Mesothelial cell of epicardium (in vitro differentiated cells): ENCODE measurements around the gene NKX6-1. TPM values are rescaled to one million over a fixed set of nuclear protein-coding genes. Genes with fewer than 3 reads are reported as not detected.
A peak's percentile ranks its signal among the peaks of the same experiment; 100 is the strongest.

Experiments used
- DNase-seq, 2 experiments: peaks; one replicate each; pipeline ENCODE4 v3.0.0; 2021; ENCODE audit warnings: low spot score in 2 of 2; ENCODE audit not compliant: unreplicated experiment in 2 of 2
- H3K27ac Mint-ChIP-seq: 2 replicates; pipeline ENCODE4 v1.8.0; 2021; ENCODE audit warnings: mixed read lengths
- H3K27me3 Mint-ChIP-seq: 2 replicates; pipeline ENCODE4 v1.8.0; 2021; ENCODE audit warnings: low read depth, mixed read lengths
- H3K36me3 Mint-ChIP-seq: 2 replicates; pipeline ENCODE4 v1.8.0; 2021; ENCODE audit warnings: mixed read lengths
- H3K4me1 Mint-ChIP-seq: 2 replicates; pipeline ENCODE4 v1.8.0; 2021; ENCODE audit warnings: mixed read lengths
- H3K4me3 Mint-ChIP-seq: 2 replicates; pipeline ENCODE4 v1.8.0; 2021; ENCODE audit warnings: mild to moderate bottlenecking, moderate library complexity, mixed read lengths
- H3K9me3 Mint-ChIP-seq: 2 replicates; pipeline ENCODE4 v1.8.0; 2021; ENCODE audit warnings: mixed read lengths
- total RNA-seq: library from RNA; stranded (reverse); gene quantifications from 3 replicates; pipeline ENCODE4 v1.2.1, GENCODE V29; 2021
- TF ChIP-seq, protein P1 (sequence below): fragments of 200-600 bp; sonication (generic); IDR thresholded peaks from one replicate; pipeline ENCODE4 v1.5.0; 2021; ENCODE audit warnings: antibody characterized with exemption; ENCODE audit not compliant: unreplicated experiment

Gene NKX6-1
- not detected in 3 replicates for total RNA-seq

DNA sequence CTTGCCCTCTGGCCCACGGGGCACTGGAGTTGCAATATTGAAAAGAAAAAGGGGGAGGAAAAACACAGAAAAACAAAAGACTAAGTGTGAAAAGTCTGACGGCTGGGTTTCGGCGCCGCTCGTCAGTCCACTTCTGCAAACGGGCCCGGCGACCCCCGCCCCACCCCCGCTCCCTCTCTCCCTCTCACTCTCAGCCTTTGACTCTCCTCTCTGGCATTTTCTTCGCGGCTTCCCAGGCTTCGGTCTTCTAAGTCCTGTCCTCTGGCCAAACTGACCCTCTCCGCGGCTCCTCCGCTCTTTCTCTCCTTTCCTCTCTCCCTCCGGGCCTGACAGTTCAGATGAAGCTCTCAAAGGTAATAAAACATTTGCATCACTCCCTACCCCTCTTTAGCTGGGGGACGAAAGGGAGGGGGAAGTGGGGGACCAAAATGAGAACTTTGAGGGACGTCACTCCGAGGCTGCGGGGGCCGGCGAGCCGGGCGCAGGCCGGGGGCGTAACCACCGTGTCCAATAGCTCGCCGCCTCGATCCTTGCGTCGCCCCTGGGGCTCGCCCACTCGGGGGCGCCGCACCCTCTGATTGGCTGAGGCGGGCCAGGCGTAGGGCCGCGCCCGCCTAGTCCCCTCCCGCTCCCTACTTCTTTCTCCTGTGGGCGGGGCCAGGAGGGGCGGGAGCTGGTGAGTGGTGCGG, at the start of gene NKX6-1:
Gene NKX6-1, minus strand, starts transcription at position 358 of the 689 bp plus-strand sequence. CDS start 1,064 bp downstream, outside the sequence.
- H3K27ac Mint-ChIP-seq: peak within 1 kb of the TSS; percentile 47
- H3K4me1 Mint-ChIP-seq: peaks cover 27% of the 10 kb centered on the region
- no peaks in the 10 kb centered on the region for H3K9me3 Mint-ChIP-seq
- TF ChIP-seq, protein P1, sequence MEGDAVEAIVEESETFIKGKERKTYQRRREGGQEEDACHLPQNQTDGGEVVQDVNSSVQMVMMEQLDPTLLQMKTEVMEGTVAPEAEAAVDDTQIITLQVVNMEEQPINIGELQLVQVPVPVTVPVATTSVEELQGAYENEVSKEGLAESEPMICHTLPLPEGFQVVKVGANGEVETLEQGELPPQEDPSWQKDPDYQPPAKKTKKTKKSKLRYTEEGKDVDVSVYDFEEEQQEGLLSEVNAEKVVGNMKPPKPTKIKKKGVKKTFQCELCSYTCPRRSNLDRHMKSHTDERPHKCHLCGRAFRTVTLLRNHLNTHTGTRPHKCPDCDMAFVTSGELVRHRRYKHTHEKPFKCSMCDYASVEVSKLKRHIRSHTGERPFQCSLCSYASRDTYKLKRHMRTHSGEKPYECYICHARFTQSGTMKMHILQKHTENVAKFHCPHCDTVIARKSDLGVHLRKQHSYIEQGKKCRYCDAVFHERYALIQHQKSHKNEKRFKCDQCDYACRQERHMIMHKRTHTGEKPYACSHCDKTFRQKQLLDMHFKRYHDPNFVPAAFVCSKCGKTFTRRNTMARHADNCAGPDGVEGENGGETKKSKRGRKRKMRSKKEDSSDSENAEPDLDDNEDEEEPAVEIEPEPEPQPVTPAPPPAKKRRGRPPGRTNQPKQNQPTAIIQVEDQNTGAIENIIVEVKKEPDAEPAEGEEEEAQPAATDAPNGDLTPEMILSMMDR: no peak
- DNase-seq: peak; percentile 70 to 79
- H3K27me3 Mint-ChIP-seq: peaks cover 98% of the 10 kb centered on the region
- peak within 1 kb of the TSS; percentile 72 for H3K4me3 Mint-ChIP-seq
- H3K36me3 Mint-ChIP-seq: no peaks in the 10 kb centered on the region

DNA sequence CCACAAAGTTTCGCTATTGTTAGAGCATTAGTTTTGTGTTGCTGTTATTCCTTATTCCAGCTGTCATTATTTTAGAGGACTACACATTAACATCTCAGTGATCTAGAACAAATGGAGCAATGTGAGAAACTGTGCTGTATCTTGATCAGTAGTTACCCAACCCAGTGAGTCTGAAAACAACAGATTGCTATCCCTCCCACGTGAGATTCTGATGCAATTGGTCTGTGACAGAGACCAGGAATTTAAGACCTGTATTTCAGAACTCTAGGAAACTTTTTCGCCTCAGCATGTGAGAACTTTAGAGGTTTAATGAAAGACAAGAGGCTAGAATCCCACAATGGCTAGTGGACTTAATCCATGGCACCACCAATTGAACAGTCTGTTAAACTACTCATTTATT, 48.1 kb upstream of the NKX6-1 start:
- peaks cover under 1% of the 10 kb centered on the region for H3K9me3 Mint-ChIP-seq
- no peaks in the 10 kb centered on the region for H3K4me1 Mint-ChIP-seq
- no peaks in the 10 kb centered on the region for H3K27me3 Mint-ChIP-seq
- H3K36me3 Mint-ChIP-seq: no peaks in the 10 kb centered on the region
- TF ChIP-seq, protein P1: no peak
- no peak overlapping the region for H3K4me3 Mint-ChIP-seq
- H3K27ac Mint-ChIP-seq: no peak overlapping the region
- no peak for DNase-seq

DNA sequence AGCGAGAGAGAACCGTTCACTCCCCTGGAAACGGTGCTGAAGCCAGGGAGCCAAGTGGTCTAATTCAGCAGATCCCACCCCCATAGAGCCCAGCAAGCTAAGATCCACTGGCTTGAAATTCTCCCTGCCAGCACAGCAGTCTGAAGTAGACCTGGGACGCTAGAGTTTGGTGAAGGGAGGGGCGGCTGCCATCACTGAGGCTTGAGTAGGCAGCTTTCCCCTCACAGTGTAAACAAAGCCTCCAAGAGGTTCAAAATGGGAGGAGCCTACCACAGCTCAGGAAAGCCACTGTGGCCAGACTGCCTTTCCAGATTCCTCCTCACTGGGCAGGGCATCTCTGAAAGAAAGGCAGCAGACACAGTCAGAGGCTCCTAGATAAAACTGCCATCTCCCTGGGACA, 46.0 kb upstream of the NKX6-1 start:
- TF ChIP-seq, protein P1: no peak
- no peaks in the 10 kb centered on the region for H3K36me3 Mint-ChIP-seq
- H3K4me1 Mint-ChIP-seq: no peaks in the 10 kb centered on the region
- no peak overlapping the region for H3K4me3 Mint-ChIP-seq
- H3K9me3 Mint-ChIP-seq: peaks cover 4% of the 10 kb centered on the region
- H3K27me3 Mint-ChIP-seq: no peaks in the 10 kb centered on the region
- no peak for DNase-seq
- H3K27ac Mint-ChIP-seq: no peak overlapping the region

DNA sequence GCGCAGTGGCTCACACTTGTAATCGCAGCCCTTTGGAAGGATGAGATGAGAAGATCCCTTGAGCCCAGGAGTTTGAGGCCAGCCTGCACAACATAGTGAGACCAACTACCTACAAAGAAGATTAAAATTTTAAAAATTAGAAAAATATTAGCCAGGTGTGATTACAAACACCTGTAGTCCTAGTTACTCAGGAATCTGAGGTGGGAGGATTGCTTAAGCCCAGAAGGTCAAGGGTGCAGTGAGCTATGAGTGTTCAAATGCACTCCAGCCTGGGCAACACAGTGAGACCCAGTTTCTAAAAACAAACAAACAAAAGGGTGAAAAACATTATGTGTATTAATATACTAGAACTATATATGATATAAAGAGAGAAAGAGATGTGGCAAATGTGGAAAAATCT, 36.8 kb upstream of the NKX6-1 start:
- no peak overlapping the region for H3K4me3 Mint-ChIP-seq
- peaks cover 11% of the 10 kb centered on the region for H3K4me1 Mint-ChIP-seq
- no peaks in the 10 kb centered on the region for H3K27me3 Mint-ChIP-seq
- no peak for DNase-seq
- H3K36me3 Mint-ChIP-seq: peaks cover 6% of the 10 kb centered on the region
- peaks cover 11% of the 10 kb centered on the region for H3K9me3 Mint-ChIP-seq
- TF ChIP-seq, protein P1: no peak
- no peak overlapping the region for H3K27ac Mint-ChIP-seq

DNA sequence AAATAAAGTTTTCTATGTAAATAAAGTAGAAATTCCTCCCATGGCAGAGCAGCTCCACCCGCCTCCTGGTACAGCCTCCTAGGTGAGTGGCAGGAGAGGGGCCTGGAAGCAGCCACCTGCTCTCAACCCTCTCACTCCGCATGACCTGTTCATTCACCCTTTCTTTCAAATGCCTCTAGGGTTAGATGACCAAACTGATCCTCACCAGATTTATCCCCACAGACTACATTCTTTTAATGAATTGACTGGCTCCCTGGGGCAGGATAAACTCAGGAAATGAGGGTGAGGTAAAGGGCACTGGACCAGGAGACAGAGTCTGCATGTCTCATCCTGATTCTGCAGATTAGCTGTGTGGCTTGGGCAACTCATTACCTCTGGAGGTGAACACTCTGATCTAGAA, 32.6 kb upstream of the NKX6-1 start:
- peaks cover 11% of the 10 kb centered on the region for H3K9me3 Mint-ChIP-seq
- TF ChIP-seq, protein P1: no peak
- H3K27ac Mint-ChIP-seq: no peak overlapping the region
- H3K4me1 Mint-ChIP-seq: peaks cover 20% of the 10 kb centered on the region
- DNase-seq: no peak
- peaks cover 6% of the 10 kb centered on the region for H3K36me3 Mint-ChIP-seq
- H3K4me3 Mint-ChIP-seq: no peak overlapping the region
- H3K27me3 Mint-ChIP-seq: no peaks in the 10 kb centered on the region
